SK-N-SH (cell line): ENCODE data around the gene FOXI1. TPM values are rescaled to one million over a fixed set of nuclear protein-coding genes. Genes with fewer than 3 reads are reported as not detected.

ENCODE experiments used
- CTCF ChIA-PET: fragments of 300-600, 350-600 bp; formaldehyde crosslinking; extraction: SDS; loops from one replicate; lab custom pipeline; 2021; lab: Yijun Ruan, JAX
- POLR2A ChIA-PET: fragments of 350-600 bp; sonication (Branson Sonifier 250); formaldehyde crosslinking; extraction: SDS; loops from one replicate; lab custom pipeline; 2020; ENCODE audit warnings: antibody characterized with exemption, inconsistent platforms; lab: Yijun Ruan, JAX
- DNase-seq: peaks from one replicate; pipeline ENCODE4 v3.0.0; 2012
- H2AFZ ChIP-seq: fragments of 200-600 bp; sonication (generic); 2 replicates; pipeline ENCODE4 v1.8.1; 2016; ENCODE audit warnings: antibody characterized with exemption, mild to moderate bottlenecking, low read depth
- H3F3A ChIP-seq: fragments of 200-600 bp; sonication (generic); replicated peaks from 2 replicates; pipeline ENCODE3; 2016; ENCODE audit warnings: antibody characterized with exemption, mild to moderate bottlenecking; ENCODE audit not compliant: insufficient read depth
- H3K27ac ChIP-seq, 2 experiments: fragments of 200-500 bp in 1 of 2; fragments of 200-600 bp in 1 of 2; sonication (Bioruptor generic) in 1 of 2; sonication (generic), shearing (Covaris generic) in 1 of 2; 2 replicates each; pipeline versions ENCODE4 v1.5.1 to v1.6.1; 2014 to 2016; ENCODE audit warnings: low read depth in 2 of 2, inconsistent platforms in 1 of 2, low read length in 1 of 2, mild to moderate bottlenecking in 1 of 2, mixed read lengths in 1 of 2
- H3K27me3 ChIP-seq: fragments of 200-600 bp; sonication (generic), shearing (Covaris generic); 2 replicates; pipeline ENCODE4 v1.6.1; 2016; ENCODE audit warnings: mixed run types; ENCODE audit not compliant: insufficient read depth
- H3K36me3 ChIP-seq, 2 experiments: fragments of 200-500 bp in 1 of 2; fragments of 200-600 bp in 1 of 2; sonication (Bioruptor generic) in 1 of 2; sonication (generic) in 1 of 2; replicated peaks in 1 of 2; 2 replicates each; pipeline versions ENCODE3 to v1.5.1; 2014 to 2016; ENCODE audit warnings: low read length in 1 of 2, mild to moderate bottlenecking in 1 of 2; ENCODE audit not compliant: insufficient read depth in 2 of 2, control insufficient read depth in 1 of 2
- H3K4me1 ChIP-seq, 2 experiments: fragments of 200-500 bp in 1 of 2; fragments of 200-600 bp in 1 of 2; sonication (Bioruptor generic) in 1 of 2; sonication (generic), shearing (Covaris generic) in 1 of 2; 2 replicates each; pipeline versions ENCODE4 v1.5.1 to v1.6.1; 2014 to 2016; ENCODE audit warnings: low read depth in 1 of 2, low read length in 1 of 2, mixed run types in 1 of 2; ENCODE audit not compliant: insufficient read depth in 2 of 2, control insufficient read depth in 1 of 2
- H3K4me2 ChIP-seq: fragments of 200-600 bp; sonication (generic), shearing (Covaris generic); 2 replicates; pipeline ENCODE4 v1.6.1; 2017; ENCODE audit warnings: mixed run types
- H3K4me3 ChIP-seq, 2 experiments: fragments of 200-500 bp in 1 of 2; fragments of 200-600 bp in 1 of 2; sonication (Bioruptor generic) in 1 of 2; sonication (generic), shearing (Covaris generic) in 1 of 2; 2 replicates each; pipeline versions ENCODE4 v1.5.1 to v1.8.1; 2014 to 2016; ENCODE audit warnings: low read depth in 2 of 2, inconsistent platforms in 1 of 2, low read length in 1 of 2, mild to moderate bottlenecking in 1 of 2, mixed read lengths in 1 of 2, moderate library complexity in 1 of 2
- H3K79me2 ChIP-seq: fragments of 200-600 bp; sonication (generic); 2 replicates; pipeline ENCODE4 v1.8.1; 2017; ENCODE audit warnings: mild to moderate bottlenecking; ENCODE audit not compliant: insufficient read depth
- H3K9ac ChIP-seq: fragments of 200-600 bp; sonication (generic); 2 replicates; pipeline ENCODE4 v1.6.1; 2017; ENCODE audit warnings: mixed run types
- H3K9me2 ChIP-seq: fragments of 200-600 bp; sonication (generic); 2 replicates; pipeline ENCODE4 v1.6.1; 2017; ENCODE audit warnings: mixed run types
- H3K9me3 ChIP-seq: fragments of 200-600 bp; sonication (generic); 2 replicates; pipeline ENCODE4 v1.6.1; 2017; ENCODE audit warnings: mixed run types, mild to moderate bottlenecking, moderate library complexity
- H4K20me1 ChIP-seq: fragments of 200-600 bp; sonication (generic); 2 replicates; pipeline ENCODE4 v1.6.1; 2017; ENCODE audit warnings: mild to moderate bottlenecking, mixed run types; ENCODE audit not compliant: insufficient read depth
- EP300 ChIP-seq, 2 experiments: IDR thresholded peaks; 2 replicates each; pipeline versions ENCODE4 v1.4.0 to v1.6.1; 2012; ENCODE audit warnings: borderline replicate concordance in 1 of 2, low read depth in 1 of 2, low read length in 1 of 2
- EZH2phosphoT487 ChIP-seq: fragments of 200-600 bp; sonication (generic); IDR thresholded peaks from 2 replicates; pipeline ENCODE4 v1.6.1; 2017; ENCODE audit warnings: low read depth, mixed run types, mild to moderate bottlenecking, antibody characterized with exemption, moderate library complexity, borderline replicate concordance
- FOSL2 ChIP-seq: IDR thresholded peaks from 2 replicates; pipeline ENCODE4 v1.4.0; 2012; ENCODE audit warnings: low read depth, mild to moderate bottlenecking, moderate library complexity, borderline replicate concordance
- FOXJ3 ChIP-seq: sonication (generic); formaldehyde crosslinking; IDR thresholded peaks from 2 replicates; pipeline ENCODE4 v1.5.1; 2020; ENCODE audit warnings: mild to moderate bottlenecking, missing genetic modification reagents
- FOXM1 ChIP-seq: IDR thresholded peaks from 2 replicates; pipeline ENCODE4 v1.4.0; 2012; ENCODE audit warnings: low read depth, mild to moderate bottlenecking
- JUND ChIP-seq: IDR thresholded peaks from 2 replicates; pipeline ENCODE4 v1.4.0; 2012
- MEF2A ChIP-seq: IDR thresholded peaks from 2 replicates; pipeline ENCODE4 v1.4.0; 2012; ENCODE audit warnings: low read depth, borderline replicate concordance
- MXI1 ChIP-seq: IDR thresholded peaks from 2 replicates; pipeline ENCODE4 v1.6.1; 2012; ENCODE audit warnings: mild to moderate bottlenecking, low read depth, low read length, improper control_type of control experiment
- NFIC ChIP-seq: IDR thresholded peaks from 2 replicates; pipeline ENCODE4 v1.4.0; 2012; ENCODE audit warnings: borderline replicate concordance
- RAD21 ChIP-seq: IDR thresholded peaks from 2 replicates; pipeline ENCODE4 v1.6.1; 2012; ENCODE audit warnings: mild to moderate bottlenecking, low read length
- RFX5 ChIP-seq: IDR thresholded peaks from 2 replicates; pipeline ENCODE4 v1.6.1; 2012; ENCODE audit warnings: mild to moderate bottlenecking, improper control_type of control experiment, low read length
- TAF1 ChIP-seq: IDR thresholded peaks from 2 replicates; pipeline ENCODE4 v1.6.1; 2012; ENCODE audit warnings: low read depth, mild to moderate bottlenecking, low read length, moderate library complexity, borderline replicate concordance
- TCF12 ChIP-seq: IDR thresholded peaks from 2 replicates; pipeline ENCODE4 v1.4.0; 2012
- TEAD4 ChIP-seq: IDR thresholded peaks from 2 replicates; pipeline ENCODE4 v1.4.0; 2012; ENCODE audit warnings: mild to moderate bottlenecking, borderline replicate concordance; ENCODE audit not compliant: insufficient read depth
- WGBS: methylation state at CpG from one replicate; pipeline ENCODE4 v1.1.6; 2017; ENCODE audit warnings: low lambda C conversion rate; 5-methylcytosine and 5-hydroxymethylcytosine counted together
- polyA plus RNA-seq, 3 experiments: library from polyadenylated mRNA; depleted of rRNA; stranded (reverse); fragments of >200 nt; gene quantifications; 2 replicates each; pipeline ENCODE4 v1.2.3, GENCODE V29; 2012
- TF ChIP-seq, protein P1 (sequence below): fragments of 150-350 bp; IDR thresholded peaks from 2 replicates; pipeline ENCODE4 v1.6.1; 2016; ENCODE audit warnings: mild to moderate bottlenecking, low read depth, low read length
- TF ChIP-seq, protein P2 (sequence below): IDR thresholded peaks from 2 replicates; pipeline ENCODE4 v1.4.0; 2012; ENCODE audit warnings: low read depth, borderline replicate concordance
- TF ChIP-seq, protein P3 (sequence below): IDR thresholded peaks from 2 replicates; pipeline ENCODE4 v1.4.0; 2012; ENCODE audit warnings: low read depth
- TF ChIP-seq, protein P4 (sequence below): fragments of 150-350 bp; IDR thresholded peaks from 2 replicates; pipeline ENCODE4 v1.6.1; 2017; ENCODE audit warnings: antibody characterized with exemption, low read length, low read depth, borderline replicate concordance
- TF ChIP-seq, protein P5 (sequence below): fragments of 200-600 bp; sonication (generic); IDR thresholded peaks from 2 replicates; pipeline ENCODE4 v1.6.1; 2017; ENCODE audit warnings: antibody characterized with exemption, mild to moderate bottlenecking, moderate library complexity

FOXI1 gene
- polyA plus RNA-seq, 1 of the 3 experiments (the other 2 are of a cell fraction), result not detected

DNA sequence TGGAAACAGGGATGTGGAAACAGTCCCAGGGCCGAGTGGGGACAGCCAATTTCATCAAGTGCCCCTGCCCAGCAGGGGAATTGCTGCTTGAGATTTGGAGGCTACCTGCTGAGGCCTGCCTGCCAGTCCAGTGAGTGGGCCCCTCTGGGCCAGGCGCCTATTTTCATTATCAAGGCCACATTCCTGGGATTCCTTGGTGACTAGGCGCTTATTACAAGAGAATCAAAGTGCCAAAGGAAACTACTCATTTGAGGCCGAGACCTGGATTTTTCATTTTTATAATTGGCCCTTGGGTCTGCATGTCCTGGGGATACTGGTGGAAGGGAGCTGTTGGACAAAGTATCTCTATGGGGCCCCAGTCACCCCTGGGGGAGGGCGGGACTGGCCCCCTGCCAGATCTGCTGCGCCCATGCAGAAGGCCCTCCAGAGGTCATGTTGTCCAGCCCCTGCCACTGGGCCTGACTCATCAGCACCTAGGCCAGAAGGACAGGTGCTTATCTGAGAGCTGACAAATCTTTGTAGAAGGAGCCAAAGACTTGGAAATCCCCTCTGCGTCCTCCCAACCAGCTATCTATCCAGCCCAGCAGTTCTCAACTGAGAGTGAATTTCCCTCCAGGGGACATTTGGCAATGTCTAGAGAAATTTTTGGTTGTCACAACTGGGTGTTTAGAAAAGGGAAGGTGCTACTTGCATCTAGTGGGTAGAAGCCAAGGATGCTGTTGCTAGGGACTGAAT is 45.6 kb downstream of the FOXI1 start:
- CTCF ChIA-PET, result no interaction called here
- no peak overlapping the region for H3K9ac ChIP-seq
- no peak for DNase-seq

DNA sequence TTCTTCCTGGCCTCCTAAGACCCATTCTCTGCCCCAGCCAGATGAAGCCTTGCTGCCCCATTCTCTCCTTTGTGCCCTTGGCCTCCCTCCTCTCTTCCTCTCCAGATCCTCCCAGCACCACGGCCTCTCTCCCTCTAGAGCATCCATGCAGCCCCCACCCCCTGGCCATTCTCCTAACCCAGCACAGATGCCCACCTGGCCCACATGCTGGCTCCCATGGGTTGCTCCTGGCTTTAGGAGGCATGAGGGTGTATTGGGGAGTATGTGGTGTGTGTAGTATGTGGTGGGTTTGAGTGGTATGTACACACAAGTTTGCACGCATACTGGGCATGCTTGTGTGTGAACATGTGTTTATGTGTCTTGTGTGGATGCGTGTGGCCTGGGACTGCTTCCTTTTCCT is 47.1 kb downstream of the FOXI1 start:
- Histone ChIP-seq H2AFZ (no peak overlapping the region), H3K27me3 (no peaks in the 10 kb centered on the region), H3F3A (peaks cover 14% of the 10 kb centered on the region), H3K4me2 (no peak overlapping the region), H4K20me1 (no peaks in the 10 kb centered on the region), H3K4me3 (no peak overlapping the region), H3K9me2 (no peaks in the 10 kb centered on the region), H3K36me3 (no peaks in the 10 kb centered on the region), H3K9ac (no peak overlapping the region), H3K79me2 (no peaks in the 10 kb centered on the region), H3K27ac (no peak overlapping the region), H3K4me1 (peaks cover 15 to 16% of the 10 kb centered on the region in 2 experiments), H3K9me3 (no peaks in the 10 kb centered on the region)
- TF ChIP-seq, protein P1, sequence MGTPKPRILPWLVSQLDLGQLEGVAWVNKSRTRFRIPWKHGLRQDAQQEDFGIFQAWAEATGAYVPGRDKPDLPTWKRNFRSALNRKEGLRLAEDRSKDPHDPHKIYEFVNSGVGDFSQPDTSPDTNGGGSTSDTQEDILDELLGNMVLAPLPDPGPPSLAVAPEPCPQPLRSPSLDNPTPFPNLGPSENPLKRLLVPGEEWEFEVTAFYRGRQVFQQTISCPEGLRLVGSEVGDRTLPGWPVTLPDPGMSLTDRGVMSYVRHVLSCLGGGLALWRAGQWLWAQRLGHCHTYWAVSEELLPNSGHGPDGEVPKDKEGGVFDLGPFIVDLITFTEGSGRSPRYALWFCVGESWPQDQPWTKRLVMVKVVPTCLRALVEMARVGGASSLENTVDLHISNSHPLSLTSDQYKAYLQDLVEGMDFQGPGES, result no peak
- TF ChIP-seq MXI1, result no peak
- TF ChIP-seq FOSL2, result no peak
- TF ChIP-seq TEAD4, result no peak
- TF ChIP-seq NFIC, result no peak
- TF ChIP-seq EZH2phosphoT487, result no peak
- TF ChIP-seq EP300 (IDR thresholded peaks at IDR 0.05; ENCODE audit: borderline replicate concordance in 1 of 2, low read depth in 1 of 2, low read length in 1 of 2), result no peak
- TF ChIP-seq RFX5, result no peak
- TF ChIP-seq TAF1, result no peak
- TF ChIP-seq, protein P2, sequence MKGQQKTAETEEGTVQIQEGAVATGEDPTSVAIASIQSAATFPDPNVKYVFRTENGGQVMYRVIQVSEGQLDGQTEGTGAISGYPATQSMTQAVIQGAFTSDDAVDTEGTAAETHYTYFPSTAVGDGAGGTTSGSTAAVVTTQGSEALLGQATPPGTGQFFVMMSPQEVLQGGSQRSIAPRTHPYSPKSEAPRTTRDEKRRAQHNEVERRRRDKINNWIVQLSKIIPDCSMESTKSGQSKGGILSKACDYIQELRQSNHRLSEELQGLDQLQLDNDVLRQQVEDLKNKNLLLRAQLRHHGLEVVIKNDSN, result no peak
- TF ChIP-seq, protein P3, sequence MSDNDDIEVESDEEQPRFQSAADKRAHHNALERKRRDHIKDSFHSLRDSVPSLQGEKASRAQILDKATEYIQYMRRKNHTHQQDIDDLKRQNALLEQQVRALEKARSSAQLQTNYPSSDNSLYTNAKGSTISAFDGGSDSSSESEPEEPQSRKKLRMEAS, result no peak
- TF ChIP-seq FOXJ3, result no peak
- TF ChIP-seq MEF2A, result no peak
- no peak for TF ChIP-seq JUND
- TF ChIP-seq, protein P4, sequence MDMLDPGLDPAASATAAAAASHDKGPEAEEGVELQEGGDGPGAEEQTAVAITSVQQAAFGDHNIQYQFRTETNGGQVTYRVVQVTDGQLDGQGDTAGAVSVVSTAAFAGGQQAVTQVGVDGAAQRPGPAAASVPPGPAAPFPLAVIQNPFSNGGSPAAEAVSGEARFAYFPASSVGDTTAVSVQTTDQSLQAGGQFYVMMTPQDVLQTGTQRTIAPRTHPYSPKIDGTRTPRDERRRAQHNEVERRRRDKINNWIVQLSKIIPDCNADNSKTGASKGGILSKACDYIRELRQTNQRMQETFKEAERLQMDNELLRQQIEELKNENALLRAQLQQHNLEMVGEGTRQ, result no peak
- TF ChIP-seq RAD21, result no peak
- no peak for TF ChIP-seq FOXM1
- TF ChIP-seq, protein P5, sequence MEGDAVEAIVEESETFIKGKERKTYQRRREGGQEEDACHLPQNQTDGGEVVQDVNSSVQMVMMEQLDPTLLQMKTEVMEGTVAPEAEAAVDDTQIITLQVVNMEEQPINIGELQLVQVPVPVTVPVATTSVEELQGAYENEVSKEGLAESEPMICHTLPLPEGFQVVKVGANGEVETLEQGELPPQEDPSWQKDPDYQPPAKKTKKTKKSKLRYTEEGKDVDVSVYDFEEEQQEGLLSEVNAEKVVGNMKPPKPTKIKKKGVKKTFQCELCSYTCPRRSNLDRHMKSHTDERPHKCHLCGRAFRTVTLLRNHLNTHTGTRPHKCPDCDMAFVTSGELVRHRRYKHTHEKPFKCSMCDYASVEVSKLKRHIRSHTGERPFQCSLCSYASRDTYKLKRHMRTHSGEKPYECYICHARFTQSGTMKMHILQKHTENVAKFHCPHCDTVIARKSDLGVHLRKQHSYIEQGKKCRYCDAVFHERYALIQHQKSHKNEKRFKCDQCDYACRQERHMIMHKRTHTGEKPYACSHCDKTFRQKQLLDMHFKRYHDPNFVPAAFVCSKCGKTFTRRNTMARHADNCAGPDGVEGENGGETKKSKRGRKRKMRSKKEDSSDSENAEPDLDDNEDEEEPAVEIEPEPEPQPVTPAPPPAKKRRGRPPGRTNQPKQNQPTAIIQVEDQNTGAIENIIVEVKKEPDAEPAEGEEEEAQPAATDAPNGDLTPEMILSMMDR, result no peak
- WGBS, result 94% methylated on average over 3 of the region's 3 CpGs
- CTCF ChIA-PET, result no interaction called here
- no peak for DNase-seq
- POLR2A ChIA-PET, result no interaction called here

More for the DNA sequence above, 45.6 kb downstream of the FOXI1 start:
- H3K4me2 ChIP-seq, result peak overlapping the region; percentile 37; the same call in 1 of the 2 replicates
- H2AFZ ChIP-seq, result peak overlapping the region; percentile 42; the same call in 1 of the 2 replicates
- TF ChIP-seq TAF1 (no peak), TCF12 (peak; percentile 43; the same call in 1 of the 2 replicates), NFIC (peak; percentile 71), EP300 (IDR thresholded peaks at IDR 0.05; ENCODE audit: borderline replicate concordance in 1 of 2, low read depth in 1 of 2, low read length in 1 of 2) (peak in 1 of 2 experiments; percentile 42; a peak in 1 of 4 replicates), TEAD4 (peak; percentile 83), JUND (peak; percentile 35; the same call in 1 of the 2 replicates)
- H3K4me3 ChIP-seq, result no peak overlapping the region
- no peaks in the 10 kb centered on the region for H3K9me2 ChIP-seq
- H3K9me3 ChIP-seq, result no peaks in the 10 kb centered on the region
- peak overlapping the region; percentile 12 to 29; a peak in 3 of 4 replicates for H3K27ac ChIP-seq
- H3K79me2 ChIP-seq, result no peaks in the 10 kb centered on the region
- no peaks in the 10 kb centered on the region for H3K27me3 ChIP-seq
- POLR2A ChIA-PET, result no interaction called here
- WGBS, result 17% methylated on average over 7 of the region's 7 CpGs
- no peaks in the 10 kb centered on the region for H3K36me3 ChIP-seq
- peaks cover 14% of the 10 kb centered on the region for H3F3A ChIP-seq
- H3K4me1 ChIP-seq, result peaks cover 15 to 16% of the 10 kb centered on the region in 2 experiments
- no peaks in the 10 kb centered on the region for H4K20me1 ChIP-seq
